Psoas muscle (tissue), 8 donors: ENCODE measurements around the gene F8A3. TPM values are rescaled to one million over a fixed set of nuclear protein-coding genes. Genes with fewer than 3 reads are reported as not detected.
A peak's percentile ranks its signal among the peaks of the same experiment; 100 is the strongest.

Experiments
- ATAC-seq, 4 donors: fragments of 200-7000 bp; cut with Tn5 transposase; one replicate each; pipeline ENCODE4 v1.9.1; 2020; ENCODE audit warnings: moderate library complexity in 3 of 4, mild to moderate bottlenecking in 2 of 4
- DNase-seq, 2 donors: peaks; one replicate each; pipeline ENCODE4 v3.0.0-alpha.2; 2020
- H3K27ac ChIP-seq: fragments of 200-600 bp; one replicate; pipeline ENCODE4 v1.8.0; 2022
- H3K27me3 ChIP-seq, 3 donors: fragments of 200-600 bp in 1 of 3; one replicate each; pipeline versions ENCODE4 v1.6.1 to v1.8.0; 2013 to 2022; ENCODE audit warnings: low read length in 2 of 3, mild to moderate bottlenecking in 2 of 3, moderate library complexity in 1 of 3; ENCODE audit not compliant: insufficient read depth in 3 of 3
- H3K36me3 ChIP-seq, 2 donors: fragments of 200-600 bp in 1 of 2; one replicate each; pipeline versions ENCODE4 v1.6.1 to v1.8.0; 2013 to 2022; ENCODE audit warnings: low read depth in 1 of 2, mild to moderate bottlenecking in 1 of 2, moderate library complexity in 1 of 2; ENCODE audit not compliant: insufficient read depth in 1 of 2
- H3K4me1 ChIP-seq: fragments of 200-600 bp; one replicate; pipeline ENCODE4 v1.8.0; 2022
- H3K4me3 ChIP-seq: fragments of 200-600 bp; one replicate; pipeline ENCODE4 v1.8.0; 2022; ENCODE audit warnings: mild to moderate bottlenecking
- H3K9me3 ChIP-seq: fragments of 200-600 bp; one replicate; pipeline ENCODE4 v1.8.0; 2022
- WGBS, 3 donors: extraction: QIAGEN DNeasy Blood & Tissue Kit; methylation state at CpG; one replicate each; pipeline versions ENCODE4 v1.1.6 to v1.1.7; 2013; 5-methylcytosine and 5-hydroxymethylcytosine counted together
- intact Hi-C, 2 donors: fragments of 100-400 bp; cut with DNase I; formaldehyde crosslinking; loops; one replicate each; pipeline versions ENCODE4 v1.11.0 to v1.14.2; 2022
- polyA plus RNA-seq, 3 donors: library from polyadenylated mRNA; stranded (reverse); fragments of 200-250 nt; gene quantifications; one replicate each; pipeline ENCODE4 v1.2.3, GENCODE V29; 2013
- total RNA-seq, 4 donors: library from RNA; stranded (reverse); fragmentation: NEBNext Ultra II Directional in 2 of 4; extraction: Animal tissue kit (Norgen Biotek cat#: 25700) in 2 of 4; gene quantifications; one replicate each; pipeline versions ENCODE4 v1.2.1 to v1.2.4, GENCODE V29; 2021 to 2023
- TF ChIP-seq, protein P1 (sequence below): fragments of 200-600 bp; IDR thresholded peaks from one replicate; pipeline ENCODE4 v1.8.0; 2022; ENCODE audit warnings: antibody characterized with exemption
- donor health status: healthy with polysubstance abuse.
- donor health status: DM: no; HTN: no; CAD: no; lungs with moderate emphysema.
- donor health status: Bipolar disorder and iron deficiency.
- donor health status: healthy.
- donor health status: DM: yes; HTN: yes; CAD: no.
- donor health status: DM: no; HTN: no; CAD: no.
- donor health status: DM: no; HTN: no; CAD: no.
- donor health status: DM: yes; HTN: yes; CAD: no.

F8A3 gene
- total and polyA plus RNA-seq, 7 donors, result 0.04 to 6.8 (median 4.0) TPM

DNA sequence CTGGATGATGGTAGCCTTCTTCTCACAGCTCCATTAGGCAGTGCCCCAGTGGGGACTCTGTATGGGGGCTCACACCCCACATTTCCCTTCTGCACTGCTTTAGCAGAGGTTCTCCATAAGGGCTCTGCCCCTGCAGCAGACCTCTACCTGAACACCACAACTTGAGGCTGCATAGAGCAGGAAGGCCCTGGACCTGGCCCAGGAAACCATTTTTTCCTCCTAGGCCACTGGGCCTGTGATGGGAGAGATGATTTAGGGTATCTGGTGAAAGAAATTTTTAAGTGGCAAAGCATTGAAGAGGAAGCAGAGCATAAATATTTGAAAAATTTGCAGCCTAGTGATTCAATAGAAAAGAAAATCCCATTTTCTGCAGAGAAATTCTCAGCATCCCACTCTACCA lies 17.3 kb downstream of the F8A3 start:
- Histone ChIP-seq H3K36me3 (no peaks in the 10 kb centered on the region), H3K4me1 (no peaks in the 10 kb centered on the region), H3K27me3 (no peaks in the 10 kb centered on the region), H3K4me3 (no peak overlapping the region), H3K9me3 (no peaks in the 10 kb centered on the region), H3K27ac (no peak overlapping the region)
- TF ChIP-seq, protein P1, sequence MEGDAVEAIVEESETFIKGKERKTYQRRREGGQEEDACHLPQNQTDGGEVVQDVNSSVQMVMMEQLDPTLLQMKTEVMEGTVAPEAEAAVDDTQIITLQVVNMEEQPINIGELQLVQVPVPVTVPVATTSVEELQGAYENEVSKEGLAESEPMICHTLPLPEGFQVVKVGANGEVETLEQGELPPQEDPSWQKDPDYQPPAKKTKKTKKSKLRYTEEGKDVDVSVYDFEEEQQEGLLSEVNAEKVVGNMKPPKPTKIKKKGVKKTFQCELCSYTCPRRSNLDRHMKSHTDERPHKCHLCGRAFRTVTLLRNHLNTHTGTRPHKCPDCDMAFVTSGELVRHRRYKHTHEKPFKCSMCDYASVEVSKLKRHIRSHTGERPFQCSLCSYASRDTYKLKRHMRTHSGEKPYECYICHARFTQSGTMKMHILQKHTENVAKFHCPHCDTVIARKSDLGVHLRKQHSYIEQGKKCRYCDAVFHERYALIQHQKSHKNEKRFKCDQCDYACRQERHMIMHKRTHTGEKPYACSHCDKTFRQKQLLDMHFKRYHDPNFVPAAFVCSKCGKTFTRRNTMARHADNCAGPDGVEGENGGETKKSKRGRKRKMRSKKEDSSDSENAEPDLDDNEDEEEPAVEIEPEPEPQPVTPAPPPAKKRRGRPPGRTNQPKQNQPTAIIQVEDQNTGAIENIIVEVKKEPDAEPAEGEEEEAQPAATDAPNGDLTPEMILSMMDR, result no peak
- ATAC-seq, result no peak
- no peak for DNase-seq
- intact Hi-C loops, result no loop called here

DNA sequence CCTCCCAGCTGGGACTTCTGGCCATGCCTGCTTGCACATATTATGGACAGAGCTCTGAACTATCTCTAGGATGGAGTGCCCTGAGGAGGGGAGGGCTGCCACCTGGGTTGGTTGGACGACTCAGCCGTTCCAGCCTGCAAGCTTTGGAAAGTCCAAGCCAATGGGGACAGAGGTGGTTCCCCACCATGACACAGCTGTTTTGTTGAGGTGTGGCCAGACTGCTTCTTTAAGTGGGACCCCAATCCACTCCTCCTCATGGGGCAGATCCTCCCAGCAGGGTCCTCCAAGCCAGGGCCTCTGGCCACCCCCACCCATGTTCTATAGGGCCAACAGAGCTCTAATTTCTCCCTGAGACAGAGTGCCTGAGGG lies 22.7 kb downstream of the F8A3 start:
- Histone ChIP-seq H3K36me3 (no peaks in the 10 kb centered on the region), H3K9me3 (no peaks in the 10 kb centered on the region), H3K27ac (no peak overlapping the region), H3K27me3 (no peaks in the 10 kb centered on the region), H3K4me1 (no peaks in the 10 kb centered on the region), H3K4me3 (no peak overlapping the region)
- 80 to 100% (median 86%) methylated on average over 2 of the region's 2 CpGs for WGBS, 3 donors
- DNase-seq, result no peak
- intact Hi-C loops, result no loop called here
- TF ChIP-seq, protein P1, result no peak
- no peak for ATAC-seq

DNA sequence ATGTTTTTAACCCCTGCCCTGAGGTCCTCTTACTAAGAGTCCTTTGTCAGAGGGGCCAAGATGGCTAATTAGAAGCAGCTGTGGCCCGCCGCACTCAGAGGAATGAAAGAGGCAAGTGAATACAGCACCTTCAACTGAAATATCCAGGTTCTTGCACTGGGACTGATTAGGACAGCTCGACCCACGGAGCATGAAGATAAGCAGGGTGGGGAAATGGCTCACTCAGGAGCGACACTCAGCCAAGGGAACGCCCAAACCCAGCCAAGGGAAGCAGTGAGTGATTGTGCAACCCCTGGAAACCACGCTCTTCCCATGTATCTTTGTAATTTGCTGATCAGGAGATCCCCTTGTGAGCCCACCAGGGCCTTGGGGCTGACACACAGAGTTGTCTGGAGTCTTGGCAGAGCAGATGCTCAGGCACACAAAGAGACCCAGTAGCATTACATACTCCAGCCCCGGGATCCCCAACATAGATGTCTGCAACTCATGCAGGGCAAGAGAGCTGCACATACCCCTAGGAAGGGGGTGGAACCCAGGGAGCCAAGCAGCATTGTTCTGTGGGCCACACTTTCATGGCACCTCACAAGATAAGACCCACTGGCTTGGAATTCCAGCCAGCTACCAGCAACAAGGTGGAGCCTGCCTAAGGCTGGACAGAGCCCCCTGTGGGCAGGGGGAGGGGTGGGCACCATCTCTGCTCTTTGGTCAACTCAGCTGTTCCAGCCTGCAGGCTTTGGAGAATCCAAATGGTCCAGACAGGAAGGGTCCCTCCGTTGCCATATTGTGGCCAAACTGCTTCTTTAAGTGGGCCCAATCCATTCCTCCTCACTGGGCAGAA lies 23.3 kb downstream of the F8A3 start:
- 73 to 87% (median 81%) methylated on average over 8 to 9 of the region's 9 CpGs for WGBS, 3 donors
- no peaks in the 10 kb centered on the region for H3K4me1 ChIP-seq
- H3K36me3 ChIP-seq, result no peaks in the 10 kb centered on the region
- peak; percentile 22 to 56 for DNase-seq
- intact Hi-C loops, result no loop called here
- TF ChIP-seq, protein P1, result no peak
- H3K27ac ChIP-seq, result no peak overlapping the region
- H3K27me3 ChIP-seq, result no peaks in the 10 kb centered on the region
- no peak overlapping the region for H3K4me3 ChIP-seq
- ATAC-seq, result no peak
- H3K9me3 ChIP-seq, result no peaks in the 10 kb centered on the region

DNA sequence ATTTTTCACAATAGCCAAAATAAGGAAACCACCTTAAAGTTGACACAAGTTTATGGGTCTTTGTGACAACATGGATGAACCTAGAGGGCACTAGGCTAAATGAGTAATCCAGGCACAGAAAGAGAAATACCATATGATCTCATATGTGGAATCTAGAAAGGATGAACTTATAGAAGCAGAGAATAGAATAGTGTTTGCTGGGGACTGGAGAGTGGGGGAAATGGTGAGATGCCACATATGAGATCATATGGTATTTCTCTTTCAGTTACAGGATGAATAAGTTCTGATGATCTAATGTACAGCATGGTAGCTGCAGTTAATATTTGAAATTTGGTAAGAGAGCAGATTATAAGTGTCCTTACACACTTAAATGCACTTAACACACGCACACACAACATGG lies 40.7 kb downstream of the F8A3 start:
- ATAC-seq (no peak), DNase-seq (no peak)
- no peaks in the 10 kb centered on the region for H3K9me3 ChIP-seq
- no peaks in the 10 kb centered on the region for H3K36me3 ChIP-seq
- no peaks in the 10 kb centered on the region for H3K27me3 ChIP-seq
- intact Hi-C loops, result no loop called here
- TF ChIP-seq, protein P1, result no peak
- WGBS, 3 donors, result 47 to 100% (median 97%) methylated on average over 1 of the region's 1 CpG
- no peak overlapping the region for H3K27ac ChIP-seq
- H3K4me1 ChIP-seq, result no peaks in the 10 kb centered on the region
- no peak overlapping the region for H3K4me3 ChIP-seq

Other genes starting within 250 kb of the F8A3 start
- gene VBP1, start 242.2 kb downstream of the F8A3 start, total RNA-seq, result 10 to 100 TPM; 57.4 to 69.9 (median 62.9) TPM
- 10 to 100 TPM; 49.1 to 92.8 (median 54.8) TPM for gene VBP1, start 242.2 kb downstream of the F8A3 start, polyA plus RNA-seq
- not detected for gene RAB39B, start 194.1 kb downstream of the F8A3 start, total RNA-seq
- gene RAB39B, start 194.1 kb downstream of the F8A3 start, polyA plus RNA-seq, result under 1 TPM in 2 of 3 donors, not detected in 1; 0.01 to 0.03 TPM
- gene CLIC2, start 124.0 kb downstream of the F8A3 start, total RNA-seq, result 1 to 10 TPM; 3.2 to 8.5 (median 5.1) TPM
- 1 to 10 TPM; 2.1 to 3.4 (median 3.3) TPM for gene CLIC2, start 124.0 kb downstream of the F8A3 start, polyA plus RNA-seq
- gene F8A2, start 76.5 kb downstream of the F8A3 start, total RNA-seq, result not detected
- not detected for gene F8A2, start 76.5 kb downstream of the F8A3 start, polyA plus RNA-seq
- gene SPRY3, start 154.0 kb upstream of the F8A3 start, total RNA-seq, result 1 to 10 TPM in 3 of 4 donors, under 1 TPM in 1; 0.69 to 1.9 (median 1.4) TPM
- under 1 TPM; 0.25 to 0.75 (median 0.30) TPM for gene SPRY3, start 154.0 kb upstream of the F8A3 start, polyA plus RNA-seq
- 10 to 100 TPM; 21.1 to 36.9 (median 30.1) TPM for gene TMLHE, start 154.3 kb upstream of the F8A3 start, total RNA-seq
- gene TMLHE, start 154.3 kb upstream of the F8A3 start, polyA plus RNA-seq, result 10 to 100 TPM; 13.7 to 22.6 (median 16.5) TPM